Measurements from ENCODE around the gene TMEM18.
A peak's percentile ranks its signal among the peaks of the same experiment; 100 is the strongest.

TMEM18 gene

DNA sequence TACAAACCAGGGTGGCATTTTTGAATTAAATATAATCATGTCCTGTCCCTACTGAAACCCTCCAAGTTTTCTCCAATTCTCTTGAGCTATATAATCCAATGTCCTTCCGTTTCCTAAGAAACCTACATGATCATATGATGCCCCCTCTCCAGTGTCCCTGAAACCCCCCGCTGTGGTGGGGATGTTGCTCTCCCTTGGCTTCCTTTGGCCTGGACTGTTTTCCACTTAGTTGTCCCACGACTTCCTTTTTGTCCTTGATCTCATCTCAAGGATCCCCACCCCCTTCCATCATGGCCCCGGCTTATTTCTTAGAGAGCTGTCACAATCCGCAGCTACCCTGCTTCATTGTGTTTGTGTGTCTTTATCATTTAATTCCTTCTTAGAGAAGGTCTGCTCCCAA, 43.8 kb downstream of the TMEM18 start:
- DNase-seq: no peak

DNA sequence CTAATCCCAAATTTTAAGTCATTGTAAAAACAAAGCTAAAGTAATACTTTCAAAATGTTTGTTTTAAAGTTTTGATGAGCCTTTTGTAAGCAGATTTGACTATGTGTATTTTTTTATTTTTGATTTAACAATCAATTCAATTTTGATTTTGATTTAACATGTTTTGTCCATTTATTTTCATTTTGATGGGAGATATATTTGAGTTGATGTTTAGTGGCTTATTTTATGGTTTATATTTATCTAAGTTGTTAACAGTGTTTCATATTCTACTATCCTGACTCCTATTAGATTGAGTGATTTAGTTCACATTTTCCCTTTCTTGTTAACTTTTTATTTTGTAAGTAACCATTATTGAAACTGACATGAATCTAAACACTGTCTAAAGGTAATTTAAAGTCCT, 44.7 kb downstream of the TMEM18 start:
- no peak for DNase-seq

DNA sequence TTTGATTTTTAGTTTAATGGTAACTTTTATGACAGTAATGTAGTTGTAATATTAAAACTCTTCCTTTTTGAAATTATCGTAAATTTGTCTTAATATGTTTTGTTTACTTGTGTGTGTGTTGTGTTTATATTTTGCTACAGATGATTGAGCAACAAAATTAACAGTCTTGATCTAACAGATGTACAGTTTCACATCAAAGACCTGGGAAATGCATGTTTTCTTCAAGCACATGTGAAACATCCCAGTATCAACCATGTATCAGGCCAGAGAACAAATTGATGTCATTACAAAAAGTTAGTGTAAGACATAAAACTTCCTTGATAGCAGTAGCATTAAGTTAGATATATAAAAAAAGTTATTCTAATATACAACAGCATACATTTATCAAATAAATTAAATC, 45.5 kb downstream of the TMEM18 start:
- no peak for DNase-seq

DNA sequence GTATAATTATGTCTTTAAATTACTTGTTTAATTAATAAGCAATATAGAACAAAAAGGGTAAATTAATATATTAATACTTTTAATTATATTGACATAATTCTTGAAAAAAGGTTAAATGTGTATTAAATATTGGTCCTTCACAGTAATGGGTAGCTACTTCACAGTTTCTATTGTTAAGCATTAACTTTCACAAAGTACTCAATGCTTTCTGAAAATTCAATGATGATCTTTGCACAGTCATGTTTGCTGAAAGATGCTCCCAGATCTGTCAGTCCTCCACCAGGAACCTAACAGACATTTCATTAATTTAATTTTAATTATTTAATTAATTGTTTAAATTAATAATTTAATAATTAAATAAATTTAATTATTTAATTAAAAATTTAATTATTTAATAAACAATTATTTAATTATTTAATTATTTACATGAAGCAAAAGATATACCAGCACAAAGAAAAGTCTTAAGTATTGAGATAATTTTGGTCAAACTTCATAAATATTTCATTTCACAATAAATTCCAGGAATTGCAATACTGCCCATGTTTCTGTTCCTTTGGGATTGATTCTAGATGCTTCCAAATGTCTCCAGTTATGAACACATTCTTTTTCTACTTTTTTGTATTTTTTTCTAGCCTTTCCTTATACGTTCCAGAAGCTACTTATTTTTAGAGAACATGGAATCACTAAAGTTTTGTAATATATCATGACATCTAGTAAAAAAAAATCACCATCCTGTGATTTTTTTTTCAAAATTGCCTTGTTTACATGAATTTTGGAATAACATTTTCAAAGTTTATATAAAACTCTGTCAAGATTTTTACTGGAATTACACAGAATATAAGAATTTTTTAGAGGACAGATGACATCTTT, 46.5 kb downstream of the TMEM18 start:
- DNase-seq: no peak

DNA sequence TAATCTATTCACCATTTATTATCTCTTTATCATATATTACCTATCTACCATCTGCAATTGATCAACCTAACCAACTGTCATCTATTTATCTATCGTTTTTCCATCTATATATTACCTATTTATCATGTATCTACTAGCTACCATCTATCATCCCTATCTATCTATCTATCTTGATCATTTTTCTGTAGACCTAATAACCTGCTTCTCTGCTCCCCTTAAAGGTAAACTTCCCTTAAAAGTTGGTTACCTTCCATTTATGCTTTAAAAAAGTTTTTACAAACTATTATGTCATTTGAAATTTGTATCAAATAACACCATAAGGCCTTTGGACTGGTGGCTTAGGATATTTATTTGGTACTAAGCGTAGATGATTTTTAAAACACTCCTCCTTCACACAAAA, 47.2 kb downstream of the TMEM18 start:
- DNase-seq: no peak

DNA sequence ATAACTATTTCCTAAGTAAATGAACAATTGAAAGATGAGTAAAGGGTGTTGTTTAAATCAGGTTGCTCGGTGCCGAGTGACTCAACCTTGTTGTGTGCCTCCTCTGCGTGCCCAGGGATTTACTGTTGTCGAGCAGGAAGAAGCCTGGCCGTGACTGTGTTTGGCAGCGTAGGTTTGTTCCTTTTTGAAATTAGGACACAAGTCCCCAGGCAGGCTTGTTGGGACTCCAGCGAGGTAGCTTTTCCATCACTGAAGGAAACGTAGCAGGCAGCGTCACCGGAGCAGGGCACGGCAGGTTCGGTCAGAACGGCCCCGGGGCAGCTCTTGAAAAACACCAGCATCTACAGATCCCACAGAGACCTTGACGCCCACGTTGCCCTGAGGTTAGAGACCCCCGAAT, 48.6 kb downstream of the TMEM18 start:
- no peak for DNase-seq

DNA sequence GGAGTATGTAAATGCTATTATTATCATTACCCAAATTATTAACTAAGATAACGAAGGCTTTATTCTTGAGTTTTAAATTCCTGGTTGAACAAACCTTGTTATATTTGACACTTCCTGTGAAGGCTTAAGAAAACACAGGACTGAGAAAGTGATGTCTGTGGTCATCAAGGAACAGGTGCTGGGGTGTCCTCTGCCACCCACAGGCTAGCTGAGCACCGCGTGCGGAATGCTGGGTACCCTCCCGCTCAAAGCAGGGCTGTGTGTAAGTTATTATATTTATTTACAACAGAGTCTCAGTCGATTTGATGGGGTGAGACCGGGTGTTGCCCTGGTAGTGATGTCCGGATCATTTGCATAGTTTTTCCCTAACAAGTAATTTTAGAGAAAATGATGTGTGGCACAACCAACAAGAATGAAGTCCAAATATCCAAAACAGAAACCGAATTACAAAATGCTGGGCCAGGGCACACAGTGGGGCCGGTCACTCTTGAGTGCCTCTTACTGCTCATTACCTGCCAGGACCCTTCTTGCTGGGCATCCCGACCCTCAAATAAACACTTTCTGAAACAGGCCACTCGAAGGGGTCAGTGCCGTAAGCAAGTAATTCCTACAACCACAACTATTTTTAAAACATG, 49.2 kb downstream of the TMEM18 start:
- no peak for DNase-seq

DNA sequence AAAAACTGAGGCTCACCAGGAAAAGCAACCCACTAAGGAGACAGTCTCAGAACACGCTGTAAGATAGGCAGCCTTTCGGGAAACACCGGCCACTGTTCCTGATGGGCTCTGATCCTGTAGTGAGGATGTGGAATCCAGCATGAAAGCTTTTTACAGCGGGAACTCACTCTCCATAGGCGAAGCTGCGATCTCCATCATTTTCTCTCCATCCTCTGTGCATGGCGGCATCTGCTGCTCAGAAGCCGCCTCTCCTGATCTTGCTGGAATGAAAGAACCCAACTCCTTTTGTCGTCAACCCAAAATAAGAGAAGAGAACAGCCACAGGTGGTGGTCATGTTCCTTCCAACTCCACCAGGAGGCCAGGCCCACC, 49.9 kb downstream of the TMEM18 start:
- DNase-seq: peak; percentile 13

DNA sequence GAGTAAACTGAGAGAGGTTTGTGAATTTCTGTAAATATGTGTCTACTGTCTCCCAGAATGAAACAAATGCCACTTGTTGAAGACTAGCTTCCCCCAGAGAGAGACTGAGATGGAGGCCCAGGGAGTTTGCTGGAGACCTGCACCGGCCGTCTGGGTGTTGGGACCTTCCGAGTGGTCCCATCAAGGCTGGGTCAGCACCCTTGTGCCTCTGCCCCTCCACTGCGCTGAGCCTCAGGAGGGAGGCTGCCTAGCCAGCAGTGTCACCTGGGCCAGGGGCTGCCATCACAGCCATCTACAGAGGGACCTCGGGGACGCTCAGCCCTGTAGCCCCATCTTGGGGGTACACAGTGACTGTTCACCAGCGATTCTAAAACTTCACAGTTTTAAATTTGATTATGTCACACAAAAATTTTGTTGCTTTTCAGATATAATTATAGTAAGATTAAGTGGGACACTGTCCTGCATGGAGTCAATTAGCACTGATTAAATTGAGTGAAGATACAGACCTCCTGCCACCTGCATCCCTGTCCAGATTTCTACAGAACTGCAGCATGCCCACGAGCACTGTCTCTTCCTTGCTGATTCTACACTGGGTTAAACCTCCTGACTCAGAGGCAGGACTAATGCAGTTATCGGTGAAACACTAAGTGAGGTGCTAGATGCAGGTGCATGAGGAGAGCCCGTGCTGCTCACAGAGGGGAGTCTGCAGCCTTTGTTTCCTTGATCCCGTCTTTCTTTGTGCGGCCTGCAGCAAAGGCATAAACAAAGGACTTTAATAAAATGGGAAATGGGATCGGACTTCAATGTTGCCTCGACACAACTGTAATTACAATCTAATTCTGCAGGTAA, 50.5 kb downstream of the TMEM18 start:
- peak; percentile 27 for DNase-seq

DNA sequence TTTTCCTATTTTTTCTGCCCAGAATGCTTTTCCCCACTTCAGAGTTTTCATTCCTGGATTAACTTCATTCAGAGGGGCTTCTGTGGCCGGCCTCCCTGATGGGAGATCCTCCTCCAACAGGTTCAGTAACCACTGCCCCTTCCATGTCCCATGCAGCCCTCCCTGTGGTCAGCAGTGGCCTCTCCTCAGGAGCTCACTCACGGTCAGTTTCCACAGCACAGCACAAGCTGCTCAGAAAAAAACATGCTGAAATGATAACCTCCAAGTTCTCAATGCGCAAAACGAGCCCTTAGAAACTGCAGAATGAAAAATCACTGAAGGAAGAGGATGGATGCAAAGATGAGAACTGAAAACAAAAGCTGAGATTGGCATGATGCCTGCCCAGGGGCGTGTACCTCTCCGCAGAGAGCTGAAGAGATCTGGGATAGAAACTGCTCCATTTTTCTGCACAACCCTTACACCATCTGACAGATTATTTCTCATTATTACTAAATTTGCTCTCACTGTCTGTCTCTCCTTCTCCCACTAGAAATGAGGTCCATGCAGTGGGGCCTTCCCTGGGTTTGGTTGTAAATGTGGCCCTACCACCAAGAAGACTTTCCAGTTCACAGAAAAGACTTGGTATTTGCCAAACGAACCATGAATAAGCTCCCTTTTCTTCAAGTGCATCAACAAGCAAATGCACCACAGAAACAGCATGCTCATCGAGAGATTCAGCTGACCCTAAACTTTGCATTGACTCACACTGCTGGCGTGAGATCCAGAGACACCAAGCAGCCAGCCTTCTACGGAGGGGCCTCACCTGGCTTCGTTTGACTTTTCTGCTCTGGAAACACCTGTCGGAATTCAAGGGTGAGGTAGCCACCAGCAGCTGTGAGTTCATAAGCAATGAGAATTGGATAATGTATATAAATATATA, 51.5 kb downstream of the TMEM18 start:
- peak; percentile 32 for DNase-seq

DNA sequence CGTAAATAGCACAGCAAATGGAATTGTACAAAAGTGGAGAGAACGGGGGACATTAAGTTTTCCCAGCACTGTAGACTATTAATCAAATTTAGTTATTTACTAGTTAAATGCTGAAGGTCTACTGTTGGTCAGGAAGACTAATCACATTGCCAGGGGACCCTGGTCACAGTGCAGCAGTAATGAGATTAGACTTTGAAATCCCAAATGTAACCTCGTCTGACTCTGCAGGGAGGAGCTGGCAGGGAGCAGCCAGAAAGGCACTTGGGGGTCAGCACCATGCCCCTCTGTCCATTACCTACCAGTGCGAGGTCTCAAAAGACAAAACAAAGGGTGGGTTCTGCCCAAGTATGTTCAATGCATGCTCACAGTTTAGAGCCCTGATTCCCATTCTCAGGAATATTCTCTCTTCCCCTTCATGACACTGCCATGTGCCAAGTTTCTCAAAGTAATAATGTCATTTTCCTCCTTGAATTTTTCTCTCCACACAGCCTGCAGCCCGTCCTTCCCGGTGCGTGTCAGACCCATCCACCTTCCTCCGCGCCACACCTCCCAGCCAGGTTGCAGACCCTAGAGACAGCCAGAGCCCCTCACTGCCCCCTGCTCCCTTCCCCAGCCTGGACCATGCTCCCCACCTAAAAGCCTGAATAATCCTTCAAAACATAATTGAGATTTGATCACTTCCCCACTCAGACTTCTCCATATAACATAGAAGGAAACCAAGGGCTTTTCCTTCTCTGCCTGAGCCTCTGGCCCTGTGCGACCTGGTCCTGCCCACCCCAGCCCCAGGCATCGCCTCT, 52.5 kb downstream of the TMEM18 start:
- peak; percentile 1 for DNase-seq

DNA sequence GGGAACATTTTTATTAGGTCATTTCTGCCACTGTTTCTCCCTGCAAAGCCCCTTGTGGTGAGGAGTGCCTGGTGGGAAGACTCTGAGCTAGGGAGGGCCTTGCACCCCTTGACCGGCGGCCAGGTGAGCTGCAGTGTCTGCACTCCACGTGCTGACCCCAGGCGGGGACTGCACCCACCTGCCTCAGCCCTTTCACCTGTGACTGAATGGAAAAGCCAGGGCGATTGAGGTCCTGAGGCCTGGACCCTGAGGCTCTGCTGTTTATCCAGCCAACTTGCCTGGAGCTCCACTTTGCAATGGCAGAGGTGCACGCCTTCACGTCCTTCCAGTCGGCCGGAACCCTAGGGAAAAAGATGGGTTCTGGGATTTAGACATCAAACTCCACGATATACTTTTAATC, 53.1 kb downstream of the TMEM18 start:
- DNase-seq: peak; percentile 45

DNA sequence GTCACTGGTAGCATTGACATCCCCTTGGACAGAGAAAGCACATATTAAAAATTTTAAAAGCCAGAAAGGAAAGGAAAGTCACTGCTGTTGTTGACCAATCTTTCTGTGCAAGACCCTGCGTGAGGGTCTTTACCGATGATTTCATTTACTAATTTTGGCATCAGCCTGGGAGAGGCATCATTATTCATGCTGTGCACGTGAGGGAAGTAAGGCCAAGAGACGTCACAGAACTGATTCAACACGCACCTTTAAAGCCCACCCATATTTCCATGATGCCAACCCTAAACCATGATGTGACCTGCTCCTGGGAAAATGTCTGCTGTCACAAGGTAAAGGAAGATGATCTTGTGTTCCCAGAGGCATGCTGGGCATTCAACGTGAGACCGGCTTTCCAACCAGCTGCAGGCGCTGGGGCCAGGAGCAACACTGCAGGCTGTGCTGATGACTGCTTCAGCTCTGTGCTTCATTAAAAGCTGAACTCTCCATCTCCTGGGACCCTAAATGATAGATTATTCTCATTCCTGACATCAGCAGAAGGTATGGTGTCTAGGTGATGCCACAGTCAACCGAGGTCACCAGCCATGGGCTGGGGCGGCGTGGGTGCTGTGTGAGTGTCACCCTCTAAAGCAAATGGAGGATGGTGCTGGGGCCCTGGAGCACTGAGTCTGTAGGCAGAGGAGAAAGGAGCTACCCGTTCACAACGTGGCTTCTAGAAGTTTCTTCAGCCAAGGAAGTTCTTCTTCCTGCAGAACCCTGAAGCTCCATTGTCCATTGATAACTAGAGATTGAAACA, 53.9 kb downstream of the TMEM18 start:
- DNase-seq: peak; percentile 29

DNA sequence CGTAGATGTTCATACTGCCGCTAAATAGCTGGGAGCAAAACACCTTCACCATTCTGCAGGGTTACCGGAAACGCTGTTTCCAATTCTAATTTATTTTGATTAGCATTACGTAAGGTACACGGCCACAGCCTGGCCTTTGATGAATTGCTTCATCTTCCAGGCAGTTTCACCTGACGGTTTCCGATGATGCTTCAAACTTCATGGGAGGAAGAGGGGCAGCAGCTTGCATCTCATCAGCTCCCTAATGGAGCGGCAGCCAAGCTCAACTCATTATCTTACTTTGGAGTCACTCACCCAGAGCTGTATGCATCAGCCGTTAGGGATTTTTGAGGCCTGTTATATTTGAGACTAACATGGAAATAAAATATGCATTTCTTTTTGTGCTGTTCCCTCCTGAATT, 54.8 kb downstream of the TMEM18 start:
- peak; percentile 11 for DNase-seq

DNA sequence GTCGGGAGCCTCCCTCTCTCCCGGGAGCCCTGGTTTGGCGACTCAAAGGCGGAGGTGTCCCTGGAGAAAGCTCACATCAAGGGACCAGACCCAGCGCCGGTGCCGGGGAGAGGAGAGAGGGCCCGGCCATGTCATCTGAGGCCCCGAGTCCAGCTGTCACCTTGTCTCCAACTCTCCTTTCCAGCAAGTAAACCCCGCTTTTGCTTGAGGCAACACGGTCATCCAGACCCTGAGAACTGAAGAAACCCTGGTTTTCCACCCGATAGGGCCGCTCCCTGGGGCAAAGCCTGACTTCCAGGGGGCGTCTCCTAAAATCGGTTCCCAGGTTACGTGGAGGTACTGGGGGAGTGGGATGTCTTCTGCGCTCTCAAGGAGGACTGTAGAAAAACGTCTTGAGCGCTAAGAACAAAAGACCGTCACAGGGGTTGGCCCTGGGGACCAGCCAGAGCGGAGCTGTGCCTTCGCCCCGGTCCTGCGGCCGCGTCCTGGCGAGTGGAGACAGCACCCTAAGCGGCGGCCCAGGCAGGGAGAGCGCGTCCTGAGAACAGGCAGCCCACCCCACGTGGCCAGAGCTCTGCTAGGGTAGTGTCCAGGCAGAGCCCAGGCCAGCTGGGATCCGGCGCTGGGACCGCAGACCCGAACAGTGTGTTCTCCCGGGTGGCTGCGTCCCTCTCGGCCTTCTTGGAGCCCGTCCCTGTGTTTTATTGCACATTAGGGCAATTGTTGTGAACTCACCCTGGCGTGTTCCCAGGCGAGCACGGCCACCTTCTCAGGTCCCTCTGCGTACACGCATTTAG, 55.7 kb downstream of the TMEM18 start:
- peak; percentile 50 for DNase-seq

DNA sequence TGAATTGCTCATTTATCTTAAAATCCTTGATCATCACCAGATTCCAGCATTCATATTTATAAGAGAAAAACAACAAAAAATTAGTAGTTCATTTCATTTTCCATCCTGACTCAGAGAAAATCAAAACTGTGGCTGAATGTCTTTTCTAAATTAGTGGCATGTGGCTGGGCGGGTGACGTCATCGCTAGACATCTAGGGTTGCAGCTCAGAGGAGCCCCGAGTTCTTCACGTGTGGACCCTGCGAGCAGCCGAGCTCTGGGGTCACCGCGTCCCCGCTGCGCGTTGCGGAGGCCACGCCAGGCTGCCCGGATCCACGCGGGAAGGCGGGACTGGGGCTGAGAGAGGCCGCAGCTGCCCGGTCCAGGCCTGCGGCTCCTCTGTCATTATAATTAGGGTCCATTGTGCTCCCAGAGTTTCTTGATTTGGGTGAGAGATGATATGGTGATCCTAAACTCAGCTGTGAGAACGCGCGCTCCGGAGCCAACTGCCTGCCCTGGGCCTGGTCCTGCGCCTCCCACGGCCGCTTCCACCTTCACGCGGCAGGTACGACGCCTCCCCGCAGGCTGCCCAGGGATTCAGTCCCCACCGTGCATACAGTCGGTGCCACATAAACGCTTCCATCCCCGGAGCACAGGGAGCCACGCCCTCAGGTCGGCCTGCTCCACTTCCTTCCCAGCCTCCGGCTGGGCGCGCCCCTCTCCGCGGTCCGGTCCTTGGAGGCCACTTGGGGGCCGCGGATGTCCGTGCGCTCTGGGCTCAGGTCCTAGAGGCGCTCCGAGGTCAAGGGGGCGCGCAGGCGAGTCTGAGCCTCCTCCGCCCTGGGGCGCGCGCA, 56.5 kb downstream of the TMEM18 start:
- DNase-seq: peak; percentile 43

DNA sequence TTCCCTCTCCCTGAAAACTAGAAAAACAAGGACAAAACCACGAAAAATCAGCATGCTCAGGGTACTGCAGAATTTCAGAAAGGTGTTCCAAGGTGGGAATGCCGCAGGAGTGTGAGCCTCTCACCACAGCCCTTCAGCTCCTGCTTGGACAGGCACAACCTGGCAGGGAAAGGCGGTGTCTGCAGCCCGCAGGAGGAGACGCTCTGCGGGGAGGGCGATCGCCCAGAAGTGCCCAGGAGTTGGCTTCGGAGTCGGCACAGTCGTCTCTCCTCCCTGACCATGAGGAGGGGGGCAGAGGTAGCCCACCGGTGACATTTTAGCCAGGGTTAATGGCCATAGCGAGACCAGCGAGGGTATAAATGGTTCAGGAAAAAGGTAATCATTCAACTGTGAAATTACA, 57.2 kb downstream of the TMEM18 start:
- peak; percentile 38 for DNase-seq

DNA sequence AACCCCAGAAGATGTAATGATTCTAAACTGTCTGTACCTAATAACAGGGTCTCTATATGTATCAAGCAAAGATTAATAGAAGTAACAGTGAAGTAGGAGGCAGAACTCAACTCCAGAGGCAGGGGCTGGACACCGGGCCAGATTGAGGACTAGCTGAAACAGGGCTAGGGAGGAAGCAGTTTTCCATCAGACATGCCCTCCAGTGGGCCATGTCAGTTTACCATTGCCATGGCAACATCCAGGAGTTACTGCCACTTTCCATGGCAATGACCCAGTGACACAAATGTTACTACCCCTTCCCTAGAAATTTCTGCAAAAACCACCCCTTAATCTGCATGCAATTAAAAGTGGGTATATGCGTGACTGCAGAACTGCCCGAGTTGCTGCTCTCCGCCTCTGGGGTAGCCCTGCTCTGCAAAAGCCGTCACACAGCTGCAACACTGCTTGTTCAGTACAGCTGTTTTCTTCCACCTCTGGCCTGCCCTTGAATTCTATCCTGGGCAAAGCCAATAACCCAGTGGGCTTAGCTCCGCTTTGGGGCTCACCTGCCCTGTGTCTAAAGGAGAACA, 58.7 kb downstream of the TMEM18 start:
- peak; percentile 27 for DNase-seq

DNA sequence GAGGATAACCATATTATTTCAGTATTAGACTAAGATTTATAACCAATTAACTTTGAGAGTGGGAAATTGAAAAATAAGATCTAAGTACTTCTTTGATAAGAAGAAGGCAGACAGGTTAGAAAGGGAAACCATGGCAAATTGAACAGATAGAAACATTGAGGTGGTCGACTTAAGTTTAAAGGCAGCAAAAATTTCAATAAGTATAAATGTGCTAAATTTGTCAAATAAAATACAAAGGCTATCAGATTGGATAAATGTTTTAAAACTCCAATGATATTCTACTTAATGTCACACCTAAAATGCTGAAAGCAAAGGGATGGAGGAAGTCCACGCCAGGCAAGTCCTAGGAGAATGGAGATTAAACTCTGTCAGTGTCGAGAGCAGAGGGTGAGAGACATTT, 59.2 kb downstream of the TMEM18 start:
- DNase-seq: no peak
